HG03571 (cell line): ENCODE data around the gene SHC2.

Source experiments
- ATAC-seq: cut with Tn5 transposase; IDR thresholded peaks from one replicate; pipeline ENCODE4 v1.9.1; 2021; ENCODE audit not compliant: unreplicated experiment

The SHC2 gene

GRCh38 chr19:460877-461720 lies at the start of gene SHC2:
Gene SHC2 (minus strand): TSS chr19:461033. CDS start chr19:460996, 37 bp downstream.
- no peak for ATAC-seq

DNA sequence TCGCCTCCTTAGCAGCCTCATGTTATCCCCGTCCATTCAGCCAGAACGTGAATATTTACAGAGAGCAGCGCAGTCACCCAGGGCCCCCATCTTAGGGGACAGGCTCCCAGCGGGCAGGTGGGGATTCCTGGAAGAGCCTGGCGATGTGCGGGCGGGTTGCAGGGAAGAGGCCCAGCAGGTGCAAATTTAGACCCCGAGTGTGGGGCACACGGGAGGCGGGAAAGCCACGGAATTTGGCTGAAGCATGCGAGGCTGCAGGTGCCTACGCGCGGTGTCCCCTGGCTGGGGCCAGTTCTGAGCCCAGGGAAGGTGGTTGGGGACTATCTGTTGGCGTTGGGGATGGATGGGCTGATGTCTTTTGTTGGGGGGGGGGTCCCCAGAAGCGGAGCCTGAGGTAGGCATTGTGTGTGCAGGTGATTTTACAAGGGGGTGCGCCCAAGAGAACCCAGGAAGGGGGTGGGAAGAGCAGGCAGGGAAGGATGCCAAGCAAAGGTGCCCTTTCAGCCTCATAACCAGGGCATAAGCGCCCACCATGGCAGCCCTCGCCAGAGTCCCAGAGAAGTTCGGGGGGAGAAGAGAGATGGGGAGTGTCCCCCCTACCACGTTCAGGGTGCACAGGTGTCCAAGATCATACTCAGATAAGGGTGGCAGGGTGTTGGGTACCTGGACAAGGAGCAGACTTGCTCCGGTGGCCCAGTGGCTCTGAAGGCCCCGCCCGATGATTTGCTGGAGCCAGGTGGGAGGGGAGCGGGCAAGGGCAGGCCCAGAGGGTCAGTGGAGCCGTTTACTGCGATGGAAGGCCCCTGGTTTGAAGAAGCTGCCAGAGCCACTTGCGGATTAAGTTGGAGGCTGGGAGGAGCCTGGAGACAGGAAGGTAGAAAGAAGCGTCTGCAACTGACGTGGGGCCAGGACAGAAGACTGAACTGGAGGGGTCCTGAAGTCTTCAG lies 47.6 kb upstream of the SHC2 start:
- ATAC-seq, result no peak

DNA sequence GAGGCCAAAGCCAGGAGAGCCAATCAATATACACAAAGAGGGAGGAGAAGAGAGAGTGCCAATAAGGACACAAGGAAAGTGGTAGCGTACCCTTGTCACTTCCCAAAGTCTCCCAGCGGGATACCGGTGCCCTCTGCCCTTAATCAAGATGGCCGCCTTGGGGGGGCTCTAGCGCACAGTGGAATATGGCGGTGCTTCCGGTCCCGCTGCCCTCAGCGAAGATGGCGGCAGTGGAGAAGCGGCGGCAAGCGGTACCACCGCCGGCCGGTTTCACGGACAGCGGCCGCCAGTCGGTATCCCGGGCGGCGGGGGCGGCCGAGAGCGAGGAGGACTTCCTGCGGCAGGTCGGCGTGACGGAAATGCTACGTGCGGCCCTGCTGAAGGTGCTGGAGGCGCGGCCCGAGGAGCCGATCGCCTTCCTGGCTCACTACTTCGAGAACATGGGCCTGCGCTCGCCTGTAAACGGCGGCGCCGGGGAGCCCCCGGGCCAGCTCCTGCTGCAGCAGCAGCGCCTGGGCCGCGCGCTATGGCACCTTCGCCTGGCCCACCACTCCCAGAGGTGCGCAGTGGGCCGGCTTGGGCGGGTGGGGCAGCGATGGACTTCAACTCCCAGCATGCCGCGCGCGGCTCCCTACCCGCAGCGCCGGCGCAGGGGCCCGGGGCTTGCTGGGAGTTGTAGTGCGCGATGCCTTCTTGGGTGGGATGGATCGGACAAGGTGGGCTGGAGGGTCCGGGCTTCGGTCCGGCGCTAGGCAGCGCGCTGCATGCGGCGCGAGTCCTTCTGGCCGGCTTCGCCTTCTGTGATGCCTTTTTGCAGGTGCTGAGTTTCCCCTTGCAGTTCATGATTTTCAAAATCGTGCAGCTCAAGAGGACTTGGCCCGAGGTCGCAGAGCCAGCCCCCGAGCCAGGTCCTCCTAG lies 46.7 kb upstream of the SHC2 start, which contains the start of gene TPGS1:
Gene TPGS1, plus strand, starts transcription at position 212 of the 918 bp plus-strand sequence. Its CDS starts 10 bp downstream, at position 222.
- ATAC-seq, result peak; percentile 50

GRCh38 chr19:506404-507285 lies 45.8 kb upstream of the SHC2 start:
- ATAC-seq, result peak; percentile 53

- ATAC-seq, result no peak
These were observed 43.8 kb upstream of the SHC2 start for GRCh38 chr19:504616-505015.

GRCh38 chr19:501646-502045 lies 40.8 kb upstream of the SHC2 start:
- no peak for ATAC-seq

GRCh38 chr19:498977-499623 lies 38.3 kb upstream of the SHC2 start:
- no peak for ATAC-seq

DNA sequence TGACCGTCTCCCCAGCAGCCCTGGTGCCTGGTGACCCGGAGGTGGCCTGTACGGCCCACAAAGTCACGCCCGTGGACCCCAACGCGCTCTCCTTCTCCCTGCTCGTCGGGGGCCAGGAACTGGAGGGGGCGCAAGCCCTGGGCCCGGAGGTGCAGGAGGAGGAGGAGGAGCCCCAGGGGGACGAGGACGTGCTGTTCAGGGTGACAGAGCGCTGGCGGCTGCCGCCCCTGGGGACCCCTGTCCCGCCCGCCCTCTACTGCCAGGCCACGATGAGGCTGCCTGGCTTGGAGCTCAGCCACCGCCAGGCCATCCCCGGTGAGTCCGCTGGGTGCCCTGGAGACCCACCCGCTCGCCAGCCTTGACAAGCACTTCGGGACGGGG lies 37.7 kb upstream of the SHC2 start:
- no peak for ATAC-seq

- ATAC-seq, result no peak
These were observed 37.2 kb upstream of the SHC2 start for GRCh38 chr19:497869-498510.

GRCh38 chr19:497491-497868 lies 36.6 kb upstream of the SHC2 start:
- ATAC-seq, result no peak

DNA sequence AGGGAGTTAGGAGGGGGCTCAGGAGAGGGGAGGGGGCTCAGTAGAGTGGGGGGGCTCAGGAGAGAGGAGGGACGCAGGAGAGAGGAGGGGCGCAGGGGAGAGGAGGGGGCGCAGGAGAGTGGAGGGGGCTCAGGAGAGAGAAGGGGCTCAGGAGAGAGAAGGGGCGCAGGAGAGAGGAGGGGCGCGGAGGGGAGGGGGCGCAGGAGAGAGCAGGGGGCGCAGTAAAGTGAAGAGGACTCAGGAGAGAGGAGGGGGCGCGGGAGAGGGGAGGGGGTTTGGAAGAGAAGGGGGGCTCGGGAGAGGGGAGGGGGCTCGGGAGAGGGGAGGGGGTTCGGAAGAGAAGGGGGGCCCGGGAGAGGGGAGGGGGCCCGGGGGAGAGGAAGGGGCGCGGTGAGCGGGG lies 36.2 kb upstream of the SHC2 start:
- ATAC-seq, result no peak

GRCh38 chr19:496112-496665 lies 35.4 kb upstream of the SHC2 start, which contains the start of gene MADCAM1:
Gene MADCAM1 (plus strand): TSS chr19:496486. CDS start chr19:496500, 14 bp downstream.
- ATAC-seq, result no peak

GRCh38 chr19:495402-496111 lies 34.7 kb upstream of the SHC2 start:
- no peak for ATAC-seq

- ATAC-seq, result no peak
These were observed 34.2 kb upstream of the SHC2 start for GRCh38 chr19:495081-495401.

DNA sequence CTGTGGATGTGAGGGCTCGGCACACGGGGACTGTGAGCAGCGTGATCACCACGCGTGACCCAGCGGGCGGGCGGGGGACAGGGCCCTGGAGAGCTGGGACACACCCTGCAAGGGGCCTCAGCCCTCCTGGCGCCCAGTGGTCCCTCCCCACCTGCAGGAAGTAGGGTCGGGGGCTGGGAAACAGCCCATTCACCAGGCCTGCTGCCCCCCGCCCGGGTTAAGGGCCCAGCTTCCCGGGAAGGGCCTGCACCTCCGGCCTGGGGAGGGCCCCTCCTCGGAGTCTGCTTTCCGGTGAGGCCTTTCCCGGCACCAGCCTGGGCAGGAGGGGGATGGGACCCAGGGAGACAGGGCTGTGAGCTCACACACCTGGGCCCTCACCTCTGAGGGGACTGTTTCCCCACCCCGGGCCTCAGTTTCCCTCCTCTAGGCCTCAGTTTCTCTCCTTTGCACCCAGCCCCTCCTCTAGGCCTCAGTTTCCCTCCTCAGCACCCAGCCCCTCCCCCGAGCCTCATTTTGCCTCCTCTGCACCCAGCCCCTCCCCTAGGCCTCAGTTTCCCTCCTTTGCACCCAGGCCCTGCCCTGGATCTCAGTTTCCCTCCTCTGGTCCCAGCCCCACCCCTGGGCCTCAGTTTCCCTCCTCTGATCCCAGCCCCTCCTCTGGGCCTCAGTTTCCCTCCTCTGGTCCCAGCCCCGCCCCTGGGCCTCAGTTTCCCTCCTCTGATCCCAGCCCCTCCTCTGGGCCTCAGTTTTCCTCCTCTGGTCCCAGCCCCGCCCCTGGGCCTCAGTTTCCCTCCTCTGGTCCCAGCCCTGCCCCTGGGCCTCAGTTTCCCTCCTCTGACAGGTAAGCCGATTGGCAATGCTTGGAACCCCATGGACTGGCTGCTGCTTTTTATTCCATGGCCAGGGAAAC lies 33.6 kb upstream of the SHC2 start:
- ATAC-seq, result no peak

- ATAC-seq, result no peak
These were observed 32.7 kb upstream of the SHC2 start for GRCh38 chr19:493391-494170.
